ENCODE measurements around the gene KDM6B.

- TF ChIP-seq, protein P1, sequence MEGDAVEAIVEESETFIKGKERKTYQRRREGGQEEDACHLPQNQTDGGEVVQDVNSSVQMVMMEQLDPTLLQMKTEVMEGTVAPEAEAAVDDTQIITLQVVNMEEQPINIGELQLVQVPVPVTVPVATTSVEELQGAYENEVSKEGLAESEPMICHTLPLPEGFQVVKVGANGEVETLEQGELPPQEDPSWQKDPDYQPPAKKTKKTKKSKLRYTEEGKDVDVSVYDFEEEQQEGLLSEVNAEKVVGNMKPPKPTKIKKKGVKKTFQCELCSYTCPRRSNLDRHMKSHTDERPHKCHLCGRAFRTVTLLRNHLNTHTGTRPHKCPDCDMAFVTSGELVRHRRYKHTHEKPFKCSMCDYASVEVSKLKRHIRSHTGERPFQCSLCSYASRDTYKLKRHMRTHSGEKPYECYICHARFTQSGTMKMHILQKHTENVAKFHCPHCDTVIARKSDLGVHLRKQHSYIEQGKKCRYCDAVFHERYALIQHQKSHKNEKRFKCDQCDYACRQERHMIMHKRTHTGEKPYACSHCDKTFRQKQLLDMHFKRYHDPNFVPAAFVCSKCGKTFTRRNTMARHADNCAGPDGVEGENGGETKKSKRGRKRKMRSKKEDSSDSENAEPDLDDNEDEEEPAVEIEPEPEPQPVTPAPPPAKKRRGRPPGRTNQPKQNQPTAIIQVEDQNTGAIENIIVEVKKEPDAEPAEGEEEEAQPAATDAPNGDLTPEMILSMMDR (IDR thresholded peaks at IDR 0.05; ENCODE audit: low read depth, low read length, missing input control), result no peak
- TF ChIP-seq TAF1 (conservative IDR thresholded peaks at IDR 0.05), result no peak
- TF ChIP-seq ATF3 (IDR thresholded peaks at IDR 0.05), result no peak
- no peak for TF ChIP-seq YY1 (IDR thresholded peaks at IDR 0.05)
- TF ChIP-seq, protein P2, sequence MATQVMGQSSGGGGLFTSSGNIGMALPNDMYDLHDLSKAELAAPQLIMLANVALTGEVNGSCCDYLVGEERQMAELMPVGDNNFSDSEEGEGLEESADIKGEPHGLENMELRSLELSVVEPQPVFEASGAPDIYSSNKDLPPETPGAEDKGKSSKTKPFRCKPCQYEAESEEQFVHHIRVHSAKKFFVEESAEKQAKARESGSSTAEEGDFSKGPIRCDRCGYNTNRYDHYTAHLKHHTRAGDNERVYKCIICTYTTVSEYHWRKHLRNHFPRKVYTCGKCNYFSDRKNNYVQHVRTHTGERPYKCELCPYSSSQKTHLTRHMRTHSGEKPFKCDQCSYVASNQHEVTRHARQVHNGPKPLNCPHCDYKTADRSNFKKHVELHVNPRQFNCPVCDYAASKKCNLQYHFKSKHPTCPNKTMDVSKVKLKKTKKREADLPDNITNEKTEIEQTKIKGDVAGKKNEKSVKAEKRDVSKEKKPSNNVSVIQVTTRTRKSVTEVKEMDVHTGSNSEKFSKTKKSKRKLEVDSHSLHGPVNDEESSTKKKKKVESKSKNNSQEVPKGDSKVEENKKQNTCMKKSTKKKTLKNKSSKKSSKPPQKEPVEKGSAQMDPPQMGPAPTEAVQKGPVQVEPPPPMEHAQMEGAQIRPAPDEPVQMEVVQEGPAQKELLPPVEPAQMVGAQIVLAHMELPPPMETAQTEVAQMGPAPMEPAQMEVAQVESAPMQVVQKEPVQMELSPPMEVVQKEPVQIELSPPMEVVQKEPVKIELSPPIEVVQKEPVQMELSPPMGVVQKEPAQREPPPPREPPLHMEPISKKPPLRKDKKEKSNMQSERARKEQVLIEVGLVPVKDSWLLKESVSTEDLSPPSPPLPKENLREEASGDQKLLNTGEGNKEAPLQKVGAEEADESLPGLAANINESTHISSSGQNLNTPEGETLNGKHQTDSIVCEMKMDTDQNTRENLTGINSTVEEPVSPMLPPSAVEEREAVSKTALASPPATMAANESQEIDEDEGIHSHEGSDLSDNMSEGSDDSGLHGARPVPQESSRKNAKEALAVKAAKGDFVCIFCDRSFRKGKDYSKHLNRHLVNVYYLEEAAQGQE (IDR thresholded peaks at IDR 0.05), result no peak
- no peak for TF ChIP-seq GABPA (IDR thresholded peaks at IDR 0.05 in 1 of 2, conservative IDR thresholded peaks at IDR 0.05 in 1 of 2)
- no peak for TF ChIP-seq RAD21 (IDR thresholded peaks at IDR 0.05)
- no peak for TF ChIP-seq SP1 (IDR thresholded peaks at IDR 0.05)
- no peak for TF ChIP-seq JUND (IDR thresholded peaks at IDR 0.05)
- TF ChIP-seq, protein P3, sequence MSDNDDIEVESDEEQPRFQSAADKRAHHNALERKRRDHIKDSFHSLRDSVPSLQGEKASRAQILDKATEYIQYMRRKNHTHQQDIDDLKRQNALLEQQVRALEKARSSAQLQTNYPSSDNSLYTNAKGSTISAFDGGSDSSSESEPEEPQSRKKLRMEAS (IDR thresholded peaks at IDR 0.05), result no peak
Measured at GRCh38 chr17:7846765-7847661, 13.0 kb downstream of the KDM6B start.

Measured in liver (tissue), 3 donors.